Measurements from ENCODE around the gene GPRIN1. TPM values are rescaled to one million over a fixed set of nuclear protein-coding genes. Genes with fewer than 3 reads are reported as not detected.

The GPRIN1 gene
- total and polyA plus RNA-seq, 2 of the 4 experiments (the other 2 are of a cell fraction), result 3.0 to 4.7 TPM

GRCh38 chr5:176647843-176648473 lies 38.0 kb upstream of the GPRIN1 start:
- Histone ChIP-seq H3K14ac (replicated peaks; ENCODE audit: low read depth, low read length) (peak overlapping the region; percentile 59; the same call in 1 of the 2 replicates), H3K27me3 (ENCODE audit: control insufficient read depth, insufficient read depth, low read length) (no peaks in the 10 kb centered on the region; the same call in 1 of the 2 replicates), H2BK5ac (ENCODE audit: low read depth, low read length, poor library complexity, severe bottlenecking) (no peak overlapping the region), H3K9me3 (ENCODE audit: control insufficient read depth, insufficient read depth, low read length) (no peaks in the 10 kb centered on the region), H2AFZ (replicated peaks; ENCODE audit: low read length, poor library complexity) (peak overlapping the region; percentile 93), H4K5ac (ENCODE audit: low read depth, low read length) (no peak overlapping the region; the same call in 1 of the 2 replicates), H4K20me1 (ENCODE audit: insufficient read depth, low read length) (peaks cover 27% of the 10 kb centered on the region), H3K27ac (ENCODE audit: insufficient read depth, low read length) (peak overlapping the region; percentile 51), H3K18ac (ENCODE audit: low read depth, low read length) (no peak overlapping the region; the same call in 1 of the 2 replicates), H3K9me1 (ENCODE audit: insufficient read depth, low read length) (peaks cover 13% of the 10 kb centered on the region; the same call in 1 of the 2 replicates), H3K36me3 (ENCODE audit: control insufficient read depth, insufficient read depth, low read length) (peaks cover 3% of the 10 kb centered on the region; the same call in 1 of the 2 replicates), H4K91ac (ENCODE audit: insufficient read depth, low read depth, low read length) (peak overlapping the region; percentile 45), H2BK120ac (ENCODE audit: low read depth, low read length) (no peak overlapping the region), H3K4ac (ENCODE audit: low read depth, low read length) (peak overlapping the region; percentile 52; the same call in 1 of the 2 replicates), H3K9ac (ENCODE audit: low read depth, low read length) (peak overlapping the region; percentile 85), H3K23ac (ENCODE audit: low read depth, low read length) (peak overlapping the region; percentile 53; the same call in 1 of the 2 replicates), H2BK20ac (ENCODE audit: low read depth, low read length) (no peak overlapping the region), H3K4me2 (ENCODE audit: low read depth, low read length) (peak overlapping the region; percentile 95), H4K8ac (ENCODE audit: low read depth in 2 of 2, low read length in 2 of 2) (peak overlapping the region; percentile 73 to 92; a peak in 3 of 4 replicates), H2AK5ac (ENCODE audit: low read depth, low read length) (peak overlapping the region; percentile 87), H3K4me3 (ENCODE audit: insufficient read depth, low read depth, low read length) (peak overlapping the region; percentile 76), H2BK15ac (ENCODE audit: low read depth, low read length) (no peak overlapping the region), H3K56ac (ENCODE audit: extremely low read depth, insufficient read depth, low read length) (peak overlapping the region; percentile 57; the same call in 1 of the 2 replicates), H3K4me1 (ENCODE audit: control insufficient read depth, insufficient read depth, low read length) (peaks cover 10% of the 10 kb centered on the region; the same call in 1 of the 2 replicates), H3K79me1 (ENCODE audit: low read depth in 1 of 2, low read length in 2 of 2) (peaks cover 4 to 38% of the 10 kb centered on the region in 2 experiments), H2AK9ac (replicated peaks; ENCODE audit: low read depth, low read length, poor library complexity) (peak overlapping the region; percentile 96)
- in situ Hi-C loops (cut with MboI; ENCODE audit: low sequenced_read_pairs), result no loop called here
- DNase-seq (no peak), ATAC-seq (ENCODE audit: low read depth) (peak; percentile 0; the same call in 1 of the 2 replicates)
- ChIA-PET POLR2A (ENCODE audit: unreplicated experiment) (no interaction called here), CTCF (interaction anchor here (0.5 to 2.0 kb wide), 4 partner anchors 13 to 259 kb away, joined by 3 to 13 read pairs (median 5); partner anchors contain the start of genes EIF4E1B, HIGD2A, NOP16 and SNCB)
- TF ChIP-seq RAD21 (IDR thresholded peaks at IDR 0.05; ENCODE audit: low read length) (no peak), RFX5 (IDR thresholded peaks at IDR 0.05; ENCODE audit: low read depth, low read length) (no peak), BHLHE40 (IDR thresholded peaks at IDR 0.05; ENCODE audit: low read depth, low read length) (no peak), MXI1 (IDR thresholded peaks at IDR 0.05; ENCODE audit: borderline replicate concordance, low read depth, low read length) (no peak), POLR2A (IDR thresholded peaks at IDR 0.05; ENCODE audit: low read depth, low read length) (no peak), SMC3 (IDR thresholded peaks at IDR 0.05; ENCODE audit: low read depth, low read length) (no peak), FOS (IDR thresholded peaks at IDR 0.05; ENCODE audit: low read depth, low read length) (no peak), CHD1 (IDR thresholded peaks at IDR 0.05; ENCODE audit: low read depth, low read length) (no peak)
- no TSS peak for BruUV-seq (replicated peaks)
- no CpG with 5 or more reads among the region's 20 CpGs for WGBS, 2 experiments (ENCODE audit: extremely low coverage in 2 of 2, insufficient read length in 1 of 2)
- dilution Hi-C loops (cut with HindIII; ENCODE audit: low sequenced_read_pairs, unreplicated experiment), result no loop called here
- intact Hi-C loops (cut with micrococcal nuclease), result loop anchor here (1.0 to 10.0 kb wide), 2 partner anchors 74 to 233 kb away; partner anchors contain the start of gene CLTB

Data from IMR-90 (cell line).